CD1c-positive myeloid dendritic cell (primary cell): ENCODE data around the gene SCGB3A1.

ENCODE experiments used
- DNase-seq: peaks from one replicate; pipeline ENCODE4 v3.0.0-alpha.2; 2016; ENCODE audit errors: extremely low spot score

The SCGB3A1 gene

GRCh38 chr5:180586870-180587269 lies 4.4 kb downstream of the SCGB3A1 start:
- DNase-seq = no peak

- no peak for DNase-seq
Observed at GRCh38 chr5:180586204-180586603, 5.1 kb downstream of the SCGB3A1 start.

GRCh38 chr5:180583738-180584137 lies 7.6 kb downstream of the SCGB3A1 start:
- DNase-seq = no peak

- DNase-seq = no peak
Observed at GRCh38 chr5:180580681-180581080, 10.6 kb downstream of the SCGB3A1 start.

GRCh38 chr5:180575571-180575970 lies 15.7 kb downstream of the SCGB3A1 start:
- no peak for DNase-seq

- no peak for DNase-seq
Observed at GRCh38 chr5:180568914-180569313, 22.4 kb downstream of the SCGB3A1 start.

GRCh38 chr5:180563994-180564393 lies 27.3 kb downstream of the SCGB3A1 start:
- DNase-seq = no peak

GRCh38 chr5:180558232-180558631 lies 33.1 kb downstream of the SCGB3A1 start:
- no peak for DNase-seq

- no peak for DNase-seq
Observed at GRCh38 chr5:180557217-180557809, 34.0 kb downstream of the SCGB3A1 start.

- DNase-seq = no peak
Observed at GRCh38 chr5:180555168-180555921, 36.0 kb downstream of the SCGB3A1 start.

- no peak for DNase-seq
Observed at GRCh38 chr5:180553530-180553929, 37.8 kb downstream of the SCGB3A1 start.

- no peak for DNase-seq
Observed at GRCh38 chr5:180548563-180548962, 42.7 kb downstream of the SCGB3A1 start.

- no peak for DNase-seq
Observed at GRCh38 chr5:180545248-180545647, 46.1 kb downstream of the SCGB3A1 start.

GRCh38 chr5:180541710-180542109 lies 49.6 kb downstream of the SCGB3A1 start:
- no peak for DNase-seq
